Breast epithelium (tissue), 4 donors: ENCODE data around the gene CDH4. TPM values are rescaled to one million over a fixed set of nuclear protein-coding genes. Genes with fewer than 3 reads are reported as not detected.

Experiments used
- DNase-seq, 2 donors: peaks; one replicate each; pipeline ENCODE4 v3.0.0-alpha.2; 2019; ENCODE audit warnings: low spot score in 2 of 2
- H3K27ac ChIP-seq, 2 donors: fragments of 200-600 bp; sonication (generic) in 1 of 2; one replicate each; pipeline ENCODE4 v1.5.1; 2016 to 2019; ENCODE audit warnings: mild to moderate bottlenecking in 1 of 2
- H3K27me3 ChIP-seq, 2 donors: fragments of 200-600 bp; sonication (generic) in 1 of 2; one replicate each; pipeline versions ENCODE4 v1.5.1 to v1.6.0; 2017 to 2019; ENCODE audit warnings: control low read depth in 1 of 2, mild to moderate bottlenecking in 1 of 2
- H3K36me3 ChIP-seq: fragments of 200-600 bp; one replicate; pipeline ENCODE4 v1.5.1; 2019
- H3K4me1 ChIP-seq, 2 donors: fragments of 200-600 bp; sonication (generic); one replicate each; pipeline ENCODE4 v1.5.1; 2016 to 2019; ENCODE audit warnings: control low read depth in 1 of 2
- H3K4me3 ChIP-seq, 3 donors: fragments of 200-600 bp; sonication (generic); 1 replicate in 2 of 3; 2 replicates in 1 of 3; pipeline ENCODE4 v1.5.1; 2016 to 2019; ENCODE audit warnings: mild to moderate bottlenecking in 3 of 3, moderate library complexity in 2 of 3
- H3K9me3 ChIP-seq, 2 donors: fragments of 200-600 bp; sonication (generic) in 1 of 2; one replicate each; pipeline ENCODE4 v1.5.1; 2016 to 2019; ENCODE audit warnings: control low read depth in 1 of 2
- CTCF ChIP-seq, 3 donors: fragments of 450-650 bp; IDR thresholded peaks; one replicate each; pipeline ENCODE4 v1.5.1; 2016 to 2017; ENCODE audit warnings: antibody characterized with exemption in 3 of 3, mild to moderate bottlenecking in 3 of 3, moderate library complexity in 3 of 3
- POLR2A ChIP-seq: fragments of 450-650 bp; IDR thresholded peaks from one replicate; pipeline ENCODE4 v1.6.1; 2016; ENCODE audit warnings: antibody characterized with exemption, mild to moderate bottlenecking, moderate library complexity
- POLR2AphosphoS5 ChIP-seq, 3 donors: sonication (generic); formaldehyde crosslinking; IDR thresholded peaks; one replicate each; pipeline ENCODE4 v1.6.1; 2017; ENCODE audit warnings: antibody characterized with exemption in 3 of 3
- intact Hi-C: fragments of 100-400 bp; cut with DNase I; formaldehyde crosslinking; loops from one replicate; pipeline ENCODE4 v1.15.1; 2023; ENCODE audit warnings: low total_unique reads
- total RNA-seq, 3 donors: library from RNA; depleted of rRNA; stranded (reverse); fragments of >200 nt; gene quantifications; one replicate each; pipeline ENCODE4 v1.1.0, GENCODE V29; 2016

The CDH4 gene
- total RNA-seq, 3 donors from 2014 or later, result under 0.01 TPM; not detected in 2

- Histone ChIP-seq H3K36me3 (no peaks in the 10 kb centered on the region), H3K27me3 (peaks cover 0 to 48% of the 10 kb centered on the region in 2 donors), H3K4me3 (no peak overlapping the region), H3K27ac (no peak overlapping the region), H3K4me1 (no peaks in the 10 kb centered on the region), H3K9me3 (no peaks in the 10 kb centered on the region)
- DNase-seq, result no peak
- TF ChIP-seq POLR2AphosphoS5 (IDR thresholded peaks at IDR 0.05) (no peak), CTCF (IDR thresholded peaks at IDR 0.05) (no peak), POLR2A (no peak)
- intact Hi-C loops, result no loop called here
Observed at GRCh38 chr20:61686051-61686936, 434.2 kb downstream of the CDH4 start.

GRCh38 chr20:61688411-61688810 is 436.4 kb downstream of the CDH4 start:
- Histone ChIP-seq H3K4me1 (no peaks in the 10 kb centered on the region), H3K27me3 (peaks cover 0 to 33% of the 10 kb centered on the region in 2 donors), H3K9me3 (no peaks in the 10 kb centered on the region), H3K4me3 (no peak overlapping the region), H3K27ac (no peak overlapping the region), H3K36me3 (no peaks in the 10 kb centered on the region)
- TF ChIP-seq POLR2AphosphoS5 (IDR thresholded peaks at IDR 0.05), result no peak
- intact Hi-C loops, result no loop called here
- DNase-seq, result no peak

- intact Hi-C loops, result loop anchor here (5.0 kb wide), 1 partner anchor 202 kb away; no protein-coding TSS in a partner anchor
- H3K9me3 ChIP-seq, result no peaks in the 10 kb centered on the region
- no peaks in the 10 kb centered on the region for H3K4me1 ChIP-seq
- TF ChIP-seq CTCF (IDR thresholded peaks at IDR 0.05) (no peak), POLR2AphosphoS5 (IDR thresholded peaks at IDR 0.05) (no peak), POLR2A (no peak)
- no peaks in the 10 kb centered on the region for H3K36me3 ChIP-seq
- H3K27me3 ChIP-seq, result peaks cover 0 to 20% of the 10 kb centered on the region in 2 donors
- no peak overlapping the region for H3K4me3 ChIP-seq
- no peak overlapping the region for H3K27ac ChIP-seq
- no peak for DNase-seq
Observed at GRCh38 chr20:61690150-61690549, 438.1 kb downstream of the CDH4 start.

- H3K4me3 ChIP-seq, result no peak overlapping the region
- intact Hi-C loops, result loop anchor here (5.0 kb wide), 1 partner anchor 201 kb away; no protein-coding TSS in a partner anchor
- no peaks in the 10 kb centered on the region for H3K9me3 ChIP-seq
- TF ChIP-seq CTCF (IDR thresholded peaks at IDR 0.05), result no peak
- no peak for TF ChIP-seq POLR2AphosphoS5 (IDR thresholded peaks at IDR 0.05)
- no peak for TF ChIP-seq POLR2A
- no peaks in the 10 kb centered on the region for H3K4me1 ChIP-seq
- H3K27ac ChIP-seq, result no peak overlapping the region
- DNase-seq, result no peak
- no peaks in the 10 kb centered on the region for H3K36me3 ChIP-seq
- H3K27me3 ChIP-seq, result peaks cover 0 to 19% of the 10 kb centered on the region in 2 donors
Observed at GRCh38 chr20:61690993-61691838, 439.2 kb downstream of the CDH4 start.

GRCh38 chr20:61691978-61692377 is 439.9 kb downstream of the CDH4 start:
- H3K36me3 ChIP-seq, result no peaks in the 10 kb centered on the region
- DNase-seq, result no peak
- H3K27ac ChIP-seq, result no peak overlapping the region
- intact Hi-C loops, result loop anchor here (5.0 kb wide), 1 partner anchor 200 kb away; no protein-coding TSS in a partner anchor
- no peak overlapping the region for H3K4me3 ChIP-seq
- H3K4me1 ChIP-seq, result no peaks in the 10 kb centered on the region
- no peak for TF ChIP-seq POLR2A
- TF ChIP-seq POLR2AphosphoS5 (IDR thresholded peaks at IDR 0.05), result no peak
- no peak for TF ChIP-seq CTCF (IDR thresholded peaks at IDR 0.05)
- peaks cover 0 to 23% of the 10 kb centered on the region in 2 donors for H3K27me3 ChIP-seq
- H3K9me3 ChIP-seq, result no peaks in the 10 kb centered on the region
